ENCODE results near the gene SPTBN4.

DNA sequence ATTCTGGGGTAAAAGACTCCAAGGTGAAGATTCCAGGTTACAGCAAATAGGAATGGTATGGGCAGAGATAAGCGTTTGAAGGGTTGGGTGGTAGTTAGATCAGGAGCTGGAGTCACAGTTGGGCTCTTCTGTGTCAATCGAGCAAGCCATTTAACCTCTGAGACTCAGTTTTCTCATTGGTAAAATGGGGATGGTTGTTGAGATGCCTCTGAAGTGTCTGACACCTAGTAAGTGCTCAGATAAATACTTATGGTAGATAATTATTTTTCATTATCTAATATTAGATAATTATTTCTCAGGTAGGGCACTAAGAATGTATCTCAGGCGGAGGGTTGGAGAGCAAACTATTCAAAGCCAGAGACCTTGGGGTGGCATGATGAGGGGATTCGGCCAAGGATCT, 142.2 kb downstream of the SPTBN4 start:
- TF ChIP-seq, protein P1, sequence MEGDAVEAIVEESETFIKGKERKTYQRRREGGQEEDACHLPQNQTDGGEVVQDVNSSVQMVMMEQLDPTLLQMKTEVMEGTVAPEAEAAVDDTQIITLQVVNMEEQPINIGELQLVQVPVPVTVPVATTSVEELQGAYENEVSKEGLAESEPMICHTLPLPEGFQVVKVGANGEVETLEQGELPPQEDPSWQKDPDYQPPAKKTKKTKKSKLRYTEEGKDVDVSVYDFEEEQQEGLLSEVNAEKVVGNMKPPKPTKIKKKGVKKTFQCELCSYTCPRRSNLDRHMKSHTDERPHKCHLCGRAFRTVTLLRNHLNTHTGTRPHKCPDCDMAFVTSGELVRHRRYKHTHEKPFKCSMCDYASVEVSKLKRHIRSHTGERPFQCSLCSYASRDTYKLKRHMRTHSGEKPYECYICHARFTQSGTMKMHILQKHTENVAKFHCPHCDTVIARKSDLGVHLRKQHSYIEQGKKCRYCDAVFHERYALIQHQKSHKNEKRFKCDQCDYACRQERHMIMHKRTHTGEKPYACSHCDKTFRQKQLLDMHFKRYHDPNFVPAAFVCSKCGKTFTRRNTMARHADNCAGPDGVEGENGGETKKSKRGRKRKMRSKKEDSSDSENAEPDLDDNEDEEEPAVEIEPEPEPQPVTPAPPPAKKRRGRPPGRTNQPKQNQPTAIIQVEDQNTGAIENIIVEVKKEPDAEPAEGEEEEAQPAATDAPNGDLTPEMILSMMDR (IDR thresholded peaks at IDR 0.05; ENCODE audit: insufficient read depth, low read depth, low read length) = no peak
- no peak for TF ChIP-seq EZH2 (IDR thresholded peaks at IDR 0.05; ENCODE audit: insufficient read depth, low read length)

Measured in astrocyte (in vitro differentiated cells and primary cell).